HG03565 (cell line): Measurements from ENCODE around the gene ZNF423.

Source experiments
- ATAC-seq: cut with Tn5 transposase; IDR thresholded peaks from one replicate; pipeline ENCODE4 v1.9.1; 2021; ENCODE audit warnings: mild to moderate bottlenecking, moderate library complexity; ENCODE audit not compliant: unreplicated experiment

ZNF423 gene

GRCh38 chr16:49651226-49651625, 204.7 kb downstream of the ZNF423 start:
- ATAC-seq, result no peak

GRCh38 chr16:49650603-49651002, 205.3 kb downstream of the ZNF423 start:
- no peak for ATAC-seq

GRCh38 chr16:49649013-49649765, 206.7 kb downstream of the ZNF423 start:
- no peak for ATAC-seq

GRCh38 chr16:49647673-49648072, 208.2 kb downstream of the ZNF423 start:
- no peak for ATAC-seq

GRCh38 chr16:49645263-49645662, 210.6 kb downstream of the ZNF423 start:
- ATAC-seq, result no peak

GRCh38 chr16:49644145-49644463, 211.8 kb downstream of the ZNF423 start:
- no peak for ATAC-seq

GRCh38 chr16:49643429-49644144, 212.3 kb downstream of the ZNF423 start:
- ATAC-seq, result no peak

GRCh38 chr16:49641250-49641649, 214.7 kb downstream of the ZNF423 start:
- ATAC-seq, result no peak

GRCh38 chr16:49640581-49640980, 215.3 kb downstream of the ZNF423 start:
- no peak for ATAC-seq

GRCh38 chr16:49639739-49640431, 216.0 kb downstream of the ZNF423 start:
- ATAC-seq, result no peak

- no peak for ATAC-seq
Observed at GRCh38 chr16:49638673-49639610, 217.0 kb downstream of the ZNF423 start.

GRCh38 chr16:49637933-49638672, 217.8 kb downstream of the ZNF423 start:
- ATAC-seq, result no peak

- ATAC-seq, result no peak
Observed at GRCh38 chr16:49637511-49637910, 218.4 kb downstream of the ZNF423 start.

- no peak for ATAC-seq
Observed at GRCh38 chr16:49636608-49637007, 219.3 kb downstream of the ZNF423 start.

- no peak for ATAC-seq
Observed at GRCh38 chr16:49635591-49636581, 220.0 kb downstream of the ZNF423 start.

- ATAC-seq, result no peak
Observed at GRCh38 chr16:49635009-49635350, 220.9 kb downstream of the ZNF423 start.

GRCh38 chr16:49634235-49635008, 221.5 kb downstream of the ZNF423 start:
- ATAC-seq, result no peak

- no peak for ATAC-seq
Observed at GRCh38 chr16:49632795-49633184, 223.1 kb downstream of the ZNF423 start.
